HEK293 (cell line): ENCODE data around the gene BTBD18.

Source experiments
- CTCF ChIP-seq: fragments of 450-650 bp; formaldehyde crosslinking; IDR thresholded peaks from 2 replicates; pipeline ENCODE4 v1.5.1; 2016; ENCODE audit warnings: missing biosample characterization, missing genetic modification characterization
- MEIS1 ChIP-seq: sonication (generic); formaldehyde crosslinking; IDR thresholded peaks from 2 replicates; pipeline ENCODE4 v1.8.1; 2022; ENCODE audit warnings: missing genetic modification reagents, mild to moderate bottlenecking, borderline replicate concordance
- PBX3 ChIP-seq: sonication (generic); formaldehyde crosslinking; IDR thresholded peaks from 2 replicates; pipeline ENCODE4 v1.8.1; 2022; ENCODE audit warnings: mild to moderate bottlenecking, moderate library complexity, missing genetic modification reagents
- TCF7L2 ChIP-seq: IDR thresholded peaks from 2 replicates; pipeline ENCODE4 v1.6.1; 2011; ENCODE audit warnings: low read depth, mild to moderate bottlenecking, inconsistent platforms, low read length, moderate library complexity, borderline replicate concordance
- YY1 ChIP-seq: fragments of 450-650 bp; formaldehyde crosslinking; IDR thresholded peaks from 2 replicates; pipeline ENCODE4 v1.5.1; 2018; ENCODE audit warnings: missing biosample characterization, missing genetic modification characterization
- ZNF140 ChIP-seq: fragments of 450-650 bp; formaldehyde crosslinking; IDR thresholded peaks from 2 replicates; pipeline ENCODE4 v1.5.1; 2016; ENCODE audit warnings: missing biosample characterization, missing genetic modification characterization
- ZNF169 ChIP-seq: fragments of 450-650 bp; formaldehyde crosslinking; IDR thresholded peaks from 2 replicates; pipeline ENCODE4 v1.5.1; 2016; ENCODE audit warnings: missing biosample characterization, missing genetic modification characterization
- ZNF2 ChIP-seq: fragments of 450-650 bp; formaldehyde crosslinking; IDR thresholded peaks from 2 replicates; pipeline ENCODE4 v1.5.1; 2016; ENCODE audit warnings: missing biosample characterization, missing genetic modification characterization
- ZNF223 ChIP-seq: fragments of 450-650 bp; formaldehyde crosslinking; IDR thresholded peaks from 2 replicates; pipeline ENCODE4 v1.5.1; 2016; ENCODE audit warnings: missing biosample characterization, missing genetic modification characterization
- ZNF292 ChIP-seq: fragments of 450-650 bp; formaldehyde crosslinking; IDR thresholded peaks from 2 replicates; pipeline ENCODE4 v1.5.1; 2016; ENCODE audit warnings: low read depth, missing biosample characterization, missing genetic modification characterization, borderline replicate concordance
- ZNF529 ChIP-seq: fragments of 450-650 bp; formaldehyde crosslinking; IDR thresholded peaks from 2 replicates; pipeline ENCODE4 v1.5.1; 2017; ENCODE audit warnings: missing genetic modification characterization, missing biosample characterization; ENCODE audit not compliant: insufficient replicate concordance

GRCh38 chr11:57741132-57742086 lies 10.2 kb downstream of the BTBD18 start, which contains the start of gene SELENOH:
- no peak for TF ChIP-seq CTCF
- no peak for TF ChIP-seq ZNF169 (tag by site-specific recombination)
- TF ChIP-seq PBX3 (CRISPR knock-in tag), result peak; percentile 85
- 0 out of 2 replicates have a peak, but pooled peaks have one; percentile 37 for TF ChIP-seq TCF7L2
- peak; percentile 96 for TF ChIP-seq ZNF2 (tag by site-specific recombination)
- no peak for TF ChIP-seq MEIS1 (CRISPR knock-in tag)
- no peak for TF ChIP-seq ZNF223 (tag by site-specific recombination)
- peak; percentile 70; the same call in 1 of the 2 replicates for TF ChIP-seq YY1 (tag by site-specific recombination)
- TF ChIP-seq ZNF529 (tag by site-specific recombination), result no peak
- no peak for TF ChIP-seq ZNF140 (tag by site-specific recombination)
- TF ChIP-seq ZNF292 (tag by site-specific recombination), result no peak
